ENCODE data around the gene WNT9B. TPM values are rescaled to one million over a fixed set of nuclear protein-coding genes. Genes with fewer than 3 reads are reported as not detected.
"Not testable (repeated sequence)": the region's sequence is repeated elsewhere in the genome, so short reads cannot be mapped to it uniquely, and the experiment has no call there.

WNT9B gene
- total RNA-seq, 2 donors from 2014 or later, result 1.8 to 7.5 TPM

DNA sequence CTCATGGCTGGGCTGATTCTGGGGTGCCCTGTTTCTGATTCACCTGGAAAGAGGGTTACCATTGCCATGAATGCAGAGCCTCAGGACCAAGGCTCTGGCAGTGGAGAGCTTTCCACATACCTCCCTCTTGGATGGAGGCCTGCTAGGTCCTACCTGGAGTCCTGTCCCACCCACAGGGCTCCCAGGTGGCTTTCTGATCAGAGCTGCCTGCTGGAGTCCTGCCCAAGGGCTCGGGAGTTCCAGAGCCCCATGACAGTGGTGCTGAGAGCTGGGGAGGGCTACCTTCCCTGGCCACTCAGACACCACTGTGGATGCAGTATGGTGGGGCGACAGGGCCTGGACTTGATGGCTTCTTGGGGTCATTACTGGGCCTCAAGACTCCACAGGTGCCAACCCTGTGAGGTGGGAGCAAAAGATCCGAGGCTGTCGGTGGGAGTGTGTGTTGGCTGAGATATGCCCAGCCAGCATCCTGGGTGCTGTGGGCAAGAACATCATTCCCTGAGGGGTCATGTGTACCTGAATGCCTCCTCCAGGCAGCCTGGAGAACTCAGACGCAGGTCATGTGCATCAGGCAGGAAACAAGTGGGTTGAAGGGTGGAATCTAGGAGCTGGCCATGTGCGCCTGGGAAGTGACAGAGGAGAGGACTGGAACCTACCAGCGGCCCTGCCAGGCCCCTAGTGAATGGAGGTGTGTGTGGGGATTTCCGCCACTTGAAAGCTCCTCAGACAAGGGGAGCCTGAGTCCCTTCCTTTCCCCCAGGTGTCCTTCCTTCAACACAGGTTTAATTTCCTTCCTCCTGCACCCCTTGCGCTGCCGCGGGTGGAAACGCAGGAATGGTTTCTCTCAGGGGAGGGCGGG, 30.6 kb upstream of the WNT9B start:
- DNase-seq (ENCODE audit: low spot score), result no peak
- intact Hi-C loops (cut with DNase I), result no loop called here

DNA sequence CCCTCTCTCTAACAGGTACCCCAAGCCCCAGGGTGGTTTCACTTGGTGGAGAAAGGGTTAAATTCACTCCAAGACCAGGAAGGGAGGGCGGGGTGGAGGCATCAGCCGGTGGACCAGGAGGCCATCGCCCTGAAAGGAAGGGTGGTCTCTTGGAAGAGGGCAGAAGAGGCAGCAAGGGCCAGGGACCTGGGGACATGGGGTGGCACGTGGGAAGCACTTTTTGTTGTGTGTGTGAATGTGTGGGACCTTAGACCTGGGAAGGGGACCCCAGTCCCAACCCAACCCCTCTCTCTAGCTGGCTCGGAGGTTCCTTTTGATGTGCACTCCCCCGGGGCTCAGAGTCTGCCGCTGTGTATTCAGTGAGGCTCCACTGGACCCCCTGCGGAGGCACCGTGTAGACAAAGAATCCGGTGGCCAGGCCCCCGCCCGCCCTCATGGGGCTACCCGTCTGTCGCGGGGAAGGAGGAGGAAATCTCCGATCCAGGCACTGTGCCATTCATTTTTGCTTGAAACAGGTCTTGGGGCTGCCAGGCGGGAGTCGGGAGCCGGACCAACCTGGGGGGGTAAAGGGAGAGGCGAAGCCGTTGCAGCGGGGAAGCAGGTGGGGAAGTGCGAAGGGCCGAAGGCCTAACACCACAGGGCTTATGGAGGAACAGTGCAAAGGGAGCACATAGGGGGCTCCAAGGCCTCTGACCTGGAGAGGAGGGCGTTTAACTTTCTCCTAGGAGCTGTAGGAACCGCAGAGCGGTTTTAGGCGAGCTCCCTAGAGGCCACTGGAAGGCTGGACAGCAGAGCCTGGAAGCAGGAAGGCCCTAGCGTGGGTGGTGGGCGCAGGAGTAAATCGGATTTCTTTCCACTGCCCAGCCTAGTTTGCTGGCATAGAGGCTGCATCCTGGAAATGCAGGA, 29.6 kb upstream of the WNT9B start:
- no peak for DNase-seq (ENCODE audit: low spot score)
- intact Hi-C loops (cut with DNase I), result no loop called here

DNA sequence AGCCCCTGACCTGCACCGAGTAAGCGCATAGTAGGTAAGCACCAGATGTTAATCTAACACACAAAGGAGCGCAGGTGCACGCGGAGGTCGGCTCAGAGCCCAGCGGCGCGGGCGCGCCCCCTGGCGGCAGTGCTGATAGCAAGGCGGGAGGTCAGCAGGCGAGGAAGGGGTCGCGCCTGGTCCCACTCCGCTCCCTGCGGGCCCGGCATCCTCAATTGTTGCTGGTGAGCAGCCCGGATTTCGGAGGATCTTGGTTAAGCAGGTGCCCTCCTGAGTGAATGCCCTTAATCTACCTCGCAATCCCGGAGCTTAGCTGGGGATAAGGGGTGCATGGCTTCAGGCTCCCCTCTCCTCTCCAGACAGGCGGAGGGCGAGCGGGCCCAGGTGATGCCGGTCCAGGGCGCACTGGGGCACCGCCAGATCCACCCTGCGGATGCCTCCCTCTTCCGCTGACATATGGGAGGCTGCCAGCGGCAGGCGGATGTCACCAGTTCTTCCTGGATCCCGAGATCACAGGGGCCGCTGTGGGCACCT, 28.9 kb upstream of the WNT9B start:
- intact Hi-C loops (cut with DNase I), result no loop called here
- no peak for DNase-seq (ENCODE audit: low spot score)

DNA sequence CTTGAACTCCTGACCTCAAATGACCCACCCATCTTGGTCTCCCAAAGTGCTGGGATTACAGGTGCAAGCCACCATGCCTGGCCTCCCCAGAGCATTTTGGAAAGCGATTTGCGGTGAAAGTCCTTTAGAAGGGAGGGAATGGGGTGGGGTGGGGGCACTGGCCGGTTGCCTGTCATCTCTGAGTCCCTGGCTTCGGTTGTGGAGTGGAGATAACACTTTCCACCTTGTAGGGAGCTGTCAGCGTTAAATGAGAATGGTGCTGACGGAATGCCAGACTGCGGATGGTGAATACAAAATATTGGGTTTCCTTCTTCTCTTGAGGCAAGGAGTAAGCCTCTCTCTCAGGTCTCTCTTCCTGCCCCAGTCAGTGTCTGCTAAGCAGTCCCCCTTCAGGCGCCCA, 27.7 kb upstream of the WNT9B start:
- intact Hi-C loops (cut with DNase I), result no loop called here
- DNase-seq (ENCODE audit: low spot score), result no peak

DNA sequence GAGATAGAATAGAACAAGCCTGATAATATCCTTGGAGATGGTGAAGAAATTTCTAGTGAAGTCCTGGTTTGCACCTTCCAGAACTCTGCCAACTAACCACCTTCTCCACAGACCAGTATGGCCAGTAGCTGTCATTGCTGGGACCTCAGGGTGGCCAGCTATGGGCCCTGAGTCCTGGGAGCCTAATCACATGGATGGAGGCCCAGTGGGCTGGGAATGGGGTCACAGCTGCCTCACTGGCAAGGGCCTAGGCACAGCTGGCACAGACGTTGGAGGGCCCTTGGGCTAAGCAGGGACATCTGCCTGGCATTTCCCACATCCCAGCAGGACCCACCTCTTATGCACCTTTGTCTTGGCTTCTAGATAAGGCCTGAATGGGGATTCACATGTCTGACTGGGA, 25.3 kb upstream of the WNT9B start:
- intact Hi-C loops (cut with DNase I), result no loop called here
- DNase-seq (ENCODE audit: low spot score), result no peak

DNA sequence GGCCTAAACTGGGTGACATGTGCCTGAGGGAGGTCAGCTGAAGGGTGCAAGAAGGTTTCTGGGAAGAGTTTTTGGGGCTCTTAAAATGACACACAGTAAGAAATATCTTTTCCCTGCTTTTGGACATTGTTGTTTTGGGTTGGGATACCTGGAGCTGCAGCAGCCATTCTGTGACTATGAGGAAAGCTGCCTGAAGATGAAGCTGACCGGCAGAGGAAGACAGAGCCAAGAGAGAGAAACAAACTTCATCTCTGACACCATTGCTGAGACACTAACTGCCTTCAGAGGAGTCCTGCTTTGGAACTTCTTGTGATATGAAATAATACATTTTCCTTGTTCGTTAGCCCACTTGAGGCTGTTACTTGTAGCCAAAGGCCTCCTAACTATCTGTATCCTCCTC, 24.1 kb upstream of the WNT9B start:
- intact Hi-C loops (cut with DNase I), result no loop called here
- no peak for DNase-seq (ENCODE audit: low spot score)

DNA sequence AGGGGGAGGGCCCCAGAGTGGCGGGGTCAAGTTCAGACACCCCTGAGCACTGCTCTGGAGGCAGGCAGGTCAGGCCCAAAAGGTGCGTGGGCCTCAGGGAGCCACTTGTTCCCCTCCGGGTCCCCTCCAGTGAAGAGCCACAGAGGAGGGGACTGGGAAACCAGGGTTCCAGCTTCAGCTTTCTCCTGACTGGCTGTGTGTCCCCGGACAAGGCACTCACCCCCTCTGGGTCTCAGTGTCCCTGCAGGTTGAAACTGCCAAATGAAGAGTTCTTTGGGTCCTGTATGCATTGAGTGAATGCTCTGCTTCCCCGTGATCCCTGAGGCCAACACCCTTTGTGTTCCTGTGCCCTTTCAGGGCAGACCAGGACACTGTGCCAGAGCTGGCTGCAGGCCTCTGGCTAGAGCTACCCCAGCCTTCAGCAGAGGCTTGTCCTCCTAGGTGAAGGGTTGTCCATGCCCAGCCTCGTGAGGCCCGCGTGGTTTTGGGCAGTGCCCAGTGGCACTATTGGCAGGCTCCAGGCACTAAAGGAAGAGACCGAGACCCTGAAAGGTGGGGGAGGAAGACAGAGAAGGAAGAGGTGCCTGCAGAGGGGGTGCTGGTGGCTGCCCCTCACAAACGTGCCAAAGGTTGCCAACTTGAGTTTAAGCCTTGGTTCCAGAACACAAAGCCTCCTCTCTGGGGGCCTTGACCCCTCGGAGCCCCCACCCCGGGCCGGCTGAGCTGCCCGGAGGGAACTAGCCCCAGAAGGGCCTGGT, 19.6 kb upstream of the WNT9B start:
- intact Hi-C loops (cut with DNase I), result no loop called here
- DNase-seq (ENCODE audit: low spot score), result no peak

DNA sequence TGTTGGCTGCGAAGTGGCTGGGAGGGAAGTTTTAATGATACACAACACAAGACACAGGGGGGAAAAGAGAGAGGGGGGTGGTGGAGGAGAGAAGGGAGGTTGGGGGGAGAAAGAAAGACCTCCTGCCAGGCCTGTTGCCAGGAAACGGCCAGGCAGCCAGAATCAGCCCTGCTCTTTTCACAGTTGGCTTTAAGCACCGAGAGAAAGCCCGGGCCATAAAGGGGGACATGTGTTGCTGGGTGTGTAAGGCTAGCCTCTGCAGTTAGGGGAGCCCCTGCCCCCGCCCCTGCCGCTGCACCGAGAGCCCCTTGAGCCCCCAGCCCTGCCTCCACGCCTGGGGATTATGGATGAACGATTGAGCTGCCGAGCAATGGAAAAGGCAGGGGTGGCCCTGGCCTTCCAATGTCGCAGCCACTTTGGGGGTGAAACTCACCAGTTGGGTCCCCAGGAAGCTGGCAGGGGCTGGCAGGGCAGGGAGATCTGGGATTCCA, 19.0 kb upstream of the WNT9B start:
- no peak for DNase-seq (ENCODE audit: low spot score)
- intact Hi-C loops (cut with DNase I), result no loop called here

DNA sequence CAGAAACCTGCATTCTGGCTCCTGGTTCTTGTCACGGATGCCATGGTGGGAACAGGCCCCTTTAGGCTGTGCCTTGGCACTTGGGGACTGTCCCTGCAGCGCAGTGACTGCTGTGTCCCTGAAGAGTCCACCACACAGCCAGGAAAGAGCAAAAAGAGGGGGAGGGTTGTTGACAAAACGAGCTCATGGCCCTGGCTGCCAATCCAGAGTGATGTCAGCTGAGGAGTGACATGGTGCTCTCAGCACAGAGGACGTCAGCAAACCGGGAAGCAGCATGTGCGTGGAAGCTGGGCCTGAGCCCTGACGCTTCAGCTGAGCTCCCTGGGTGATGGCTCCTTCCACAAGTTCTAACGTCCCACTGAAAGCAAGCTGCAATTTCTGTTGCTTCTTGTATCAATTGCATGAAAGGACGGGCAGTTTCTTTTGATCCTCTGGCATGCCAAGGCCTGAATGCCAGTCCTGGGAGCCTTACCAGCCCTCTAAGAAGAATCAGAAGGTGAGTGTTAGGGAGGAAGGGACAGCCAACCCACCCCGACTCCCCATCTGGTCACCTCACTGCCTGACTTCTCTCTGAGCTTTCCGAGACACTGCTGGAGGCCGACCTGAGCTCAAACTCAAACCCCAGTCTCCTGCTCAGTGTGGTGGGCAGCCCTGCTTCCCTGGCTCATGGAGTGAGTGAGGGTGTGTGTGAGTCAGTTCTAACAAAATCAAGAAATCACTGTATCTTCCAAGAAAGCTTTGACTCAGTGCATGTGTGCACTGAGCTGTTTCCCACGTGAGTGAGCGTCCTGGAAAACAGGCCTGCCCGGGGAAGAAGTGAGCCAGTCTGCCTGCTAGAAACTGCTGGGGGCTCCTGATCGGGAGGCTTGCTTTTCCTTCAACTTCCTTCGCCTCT, 18.2 kb upstream of the WNT9B start:
- intact Hi-C loops (cut with DNase I), result no loop called here
- no peak for DNase-seq (ENCODE audit: low spot score)

DNA sequence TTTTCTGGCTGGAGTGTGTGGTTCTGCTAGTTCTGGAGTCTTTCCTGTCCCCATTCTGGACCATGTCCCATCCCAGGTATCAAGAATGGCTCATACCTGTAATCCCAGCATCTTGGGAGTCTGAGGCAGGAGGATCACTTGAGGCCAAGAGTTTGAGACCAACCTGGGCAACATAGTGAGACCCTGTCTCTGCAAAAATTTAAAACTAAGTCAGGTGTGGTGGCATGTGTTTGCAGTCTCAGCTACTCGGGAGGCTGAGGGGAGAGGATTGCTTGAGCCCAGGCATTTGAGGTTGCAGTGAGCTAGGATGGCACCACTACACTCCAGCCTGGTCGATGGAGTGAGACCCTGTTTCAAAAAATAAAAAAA, 17.6 kb upstream of the WNT9B start:
- intact Hi-C loops (cut with DNase I), result no loop called here
- no peak for DNase-seq (ENCODE audit: low spot score)

DNA sequence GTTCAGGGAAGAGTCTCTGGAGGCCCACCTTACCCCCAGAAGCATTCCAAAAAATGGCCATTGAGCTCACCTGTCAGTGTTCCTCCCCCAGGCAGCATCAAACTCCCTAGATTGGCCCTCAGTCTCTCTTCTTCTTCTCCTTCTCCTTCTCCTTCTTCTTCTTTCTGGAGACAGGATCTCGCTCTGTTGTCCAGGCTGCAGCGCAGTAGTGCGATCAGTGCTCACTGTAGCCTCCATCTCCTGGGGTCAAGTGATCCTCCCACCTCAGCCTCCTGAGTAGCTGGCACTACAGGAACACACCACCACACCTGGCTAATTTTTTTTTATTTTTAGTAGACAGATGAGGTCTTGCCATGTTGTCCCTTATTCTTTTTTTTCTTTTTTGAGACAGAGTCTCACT, 16.5 kb upstream of the WNT9B start:
- no peak for DNase-seq (ENCODE audit: low spot score)
- intact Hi-C loops (cut with DNase I), result loop anchor here in 1 of 2 donors (5.0 kb wide), 1 partner anchor 542 kb away; no protein-coding TSS in a partner anchor

DNA sequence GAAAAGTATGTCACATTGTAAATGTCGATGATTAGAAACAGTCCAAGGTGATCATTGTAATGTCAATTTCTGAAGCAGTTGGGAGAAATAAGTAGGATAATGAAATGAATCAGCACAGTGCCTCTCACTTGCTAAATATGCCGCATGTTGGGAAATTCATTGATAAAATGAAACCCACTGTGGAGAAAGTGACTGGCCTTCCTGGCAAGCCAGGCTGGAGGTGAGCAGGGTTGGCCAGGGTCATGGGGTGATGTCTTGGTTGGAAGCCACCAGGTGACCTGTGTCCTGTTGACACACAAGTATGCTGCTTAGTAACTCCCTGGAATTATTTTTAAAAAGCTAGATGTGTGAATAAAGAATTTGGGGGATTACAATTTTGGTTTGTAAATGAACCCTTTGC, 14.9 kb upstream of the WNT9B start:
- no peak for DNase-seq (ENCODE audit: low spot score)
- intact Hi-C loops (cut with DNase I), result loop anchor here in 1 of 2 donors (5.0 kb wide), 1 partner anchor 541 kb away; no protein-coding TSS in a partner anchor

DNA sequence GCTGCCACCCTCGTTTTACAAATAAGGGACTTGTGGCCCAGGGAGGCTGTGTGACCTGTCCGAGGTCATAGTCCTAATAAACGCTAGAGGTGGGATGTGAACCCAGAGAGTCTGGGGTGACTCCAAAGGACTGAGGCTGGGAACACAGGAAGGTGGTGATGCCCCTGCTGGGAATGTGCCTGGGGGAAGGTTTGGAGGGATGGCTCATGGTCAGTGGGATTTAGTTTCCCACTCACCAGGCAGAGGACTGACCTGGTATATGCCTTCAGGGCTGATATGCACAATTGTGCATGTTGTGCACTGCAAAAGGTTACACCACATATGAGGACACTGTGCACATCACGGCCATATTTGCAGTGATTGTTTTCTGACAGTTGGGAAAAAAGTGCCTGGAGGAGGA, 13.9 kb upstream of the WNT9B start:
- intact Hi-C loops (cut with DNase I), result loop anchor here in 1 of 2 donors (5.0 kb wide), 1 partner anchor 540 kb away; no protein-coding TSS in a partner anchor
- peak; percentile 42 for DNase-seq (ENCODE audit: low spot score)

DNA sequence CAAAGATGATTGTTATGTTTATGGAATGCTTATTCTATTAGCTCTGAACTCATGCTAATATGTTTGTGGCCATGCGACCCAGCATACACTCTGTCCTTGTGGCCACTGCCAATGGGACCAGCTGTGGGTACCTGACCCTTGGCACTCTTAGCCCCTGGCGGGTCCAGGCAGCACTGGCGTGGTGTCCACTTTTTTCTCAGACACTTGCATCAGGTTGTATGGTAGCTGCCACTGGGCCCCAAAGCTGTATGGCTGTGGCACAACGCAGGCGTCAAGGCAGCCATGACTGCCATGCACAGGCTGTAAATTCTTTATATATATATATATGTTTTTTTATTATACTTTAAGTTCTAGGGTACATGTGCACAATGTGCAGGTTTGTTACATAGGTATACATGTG, 12.2 kb upstream of the WNT9B start:
- DNase-seq (ENCODE audit: low spot score), result peak; percentile 57
- intact Hi-C loops (cut with DNase I), result loop anchor here in 1 of 2 donors (5.0 kb wide), 1 partner anchor 538 kb away; no protein-coding TSS in a partner anchor

DNA sequence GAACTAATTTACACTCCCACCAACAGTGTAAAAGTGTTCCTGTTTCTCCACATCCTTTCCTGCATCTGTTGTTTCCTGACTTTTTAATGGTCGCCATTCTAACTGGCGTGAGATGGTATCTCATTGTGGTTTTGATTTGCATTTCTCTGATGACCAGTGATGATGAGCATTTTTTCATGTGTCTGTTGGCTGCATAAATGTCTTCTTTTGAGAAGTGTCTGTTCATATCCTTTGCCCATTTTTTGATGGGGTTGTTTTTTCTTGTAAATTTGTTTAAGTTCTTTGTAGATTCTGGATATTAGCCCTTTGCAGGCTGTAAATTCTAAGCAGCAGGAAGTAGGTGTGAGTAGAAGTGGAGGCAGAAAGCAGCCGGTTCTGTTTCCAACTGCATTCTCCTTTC, 10.8 kb upstream of the WNT9B start:
- intact Hi-C loops (cut with DNase I); DNase-seq (ENCODE audit: low spot score): not testable (repeated sequence)

DNA sequence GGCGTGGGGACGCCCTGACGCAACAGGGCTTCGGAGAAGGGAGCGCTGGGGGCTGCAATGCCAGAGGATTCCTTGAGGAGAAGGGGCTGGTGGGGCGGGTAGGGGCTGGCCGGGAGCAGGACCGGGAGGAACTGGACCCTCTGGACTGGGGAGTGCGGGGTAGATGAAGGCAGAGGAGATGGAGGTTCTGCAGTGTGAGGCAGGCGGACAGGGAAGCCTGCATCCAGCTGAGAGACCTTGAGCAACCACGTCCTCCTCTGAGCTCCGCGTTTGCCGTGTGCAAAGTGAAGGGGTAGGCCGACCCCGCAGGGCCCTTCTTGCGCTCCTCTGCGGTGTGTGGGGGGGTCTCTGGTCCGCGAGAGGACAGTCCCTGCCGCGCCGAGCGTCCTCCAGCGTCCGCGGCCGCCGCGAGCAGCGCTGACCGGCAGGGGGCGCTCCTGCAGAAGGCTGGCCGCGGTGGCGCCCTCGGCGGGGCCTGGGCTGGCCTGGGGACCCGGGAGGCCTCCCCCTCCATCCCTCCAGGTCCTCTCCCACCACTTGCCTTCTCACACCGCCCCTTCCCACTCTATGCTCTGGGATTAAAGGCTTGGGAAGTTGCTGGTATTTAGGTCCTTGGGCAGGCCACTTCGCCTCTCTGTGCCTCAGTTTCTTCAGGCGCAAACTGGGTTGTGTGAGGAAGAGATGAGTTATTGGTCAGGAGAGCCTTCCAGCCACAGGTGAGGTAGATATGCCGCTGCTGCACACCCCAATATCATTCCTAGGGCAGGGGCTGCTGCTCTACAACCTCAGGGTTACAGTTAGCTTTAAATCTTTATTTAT, 9.6 kb upstream of the WNT9B start:
- peak; percentile 75 for DNase-seq (ENCODE audit: low spot score)
- intact Hi-C loops (cut with DNase I), result no loop called here

DNA sequence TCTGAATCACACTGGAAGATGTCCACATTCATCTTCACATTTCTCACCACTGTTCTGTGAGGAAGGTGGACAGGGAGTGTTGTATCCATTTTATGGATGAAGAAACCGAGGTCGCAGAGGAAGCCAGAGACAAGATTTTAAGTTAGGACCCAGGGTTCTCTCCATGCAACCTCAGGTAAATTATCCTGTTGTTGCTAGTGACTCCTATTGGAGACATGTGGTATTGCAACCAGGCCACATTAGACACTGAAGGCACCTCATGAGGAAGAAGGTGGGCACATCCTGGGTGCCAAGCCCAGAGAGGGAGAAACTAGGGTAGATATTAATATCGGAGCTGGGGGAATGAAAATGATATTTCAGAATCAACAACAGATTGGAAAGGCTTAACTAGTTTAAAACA, 8.5 kb upstream of the WNT9B start:
- intact Hi-C loops (cut with DNase I), result no loop called here
- peak; percentile 4 for DNase-seq (ENCODE audit: low spot score)

Data from posterior vena cava (tissue), 2 donors.